RPMI8226 (cell line): ENCODE results near the gene TMEM236.
A peak's percentile ranks its signal among the peaks of the same experiment; 100 is the strongest.

Source experiments
- DNase-seq: peaks from one replicate; pipeline ENCODE4 v3.0.0-alpha.2; 2015

The TMEM236 gene

GRCh38 chr10:17833656-17834055, 81.7 kb downstream of the TMEM236 start:
- DNase-seq = no peak

GRCh38 chr10:17835688-17836087, 83.7 kb downstream of the TMEM236 start:
- DNase-seq = peak; percentile 15

GRCh38 chr10:17836942-17837341, 84.9 kb downstream of the TMEM236 start:
- no peak for DNase-seq

- peak; percentile 54 for DNase-seq
Observed at GRCh38 chr10:17838080-17838648, 86.2 kb downstream of the TMEM236 start.

GRCh38 chr10:17841050-17841449, 89.0 kb downstream of the TMEM236 start:
- DNase-seq = no peak

GRCh38 chr10:17842641-17843040, 90.6 kb downstream of the TMEM236 start:
- DNase-seq = no peak

- peak; percentile 39 for DNase-seq
Observed at GRCh38 chr10:17847585-17848296, 95.7 kb downstream of the TMEM236 start.

GRCh38 chr10:17848646-17849045, 96.6 kb downstream of the TMEM236 start:
- DNase-seq = no peak
